GM18511 (cell line): Measurements from ENCODE around the gene LILRA6.
"Not testable (repeated sequence)": the region's sequence is repeated elsewhere in the genome, so short reads cannot be mapped to it uniquely, and the experiment has no call there.

Experiments
- ATAC-seq: cut with Tn5 transposase; IDR thresholded peaks from one replicate; pipeline ENCODE4 v1.9.1; 2021; ENCODE audit warnings: mild to moderate bottlenecking, moderate library complexity; ENCODE audit not compliant: unreplicated experiment

LILRA6 gene

DNA sequence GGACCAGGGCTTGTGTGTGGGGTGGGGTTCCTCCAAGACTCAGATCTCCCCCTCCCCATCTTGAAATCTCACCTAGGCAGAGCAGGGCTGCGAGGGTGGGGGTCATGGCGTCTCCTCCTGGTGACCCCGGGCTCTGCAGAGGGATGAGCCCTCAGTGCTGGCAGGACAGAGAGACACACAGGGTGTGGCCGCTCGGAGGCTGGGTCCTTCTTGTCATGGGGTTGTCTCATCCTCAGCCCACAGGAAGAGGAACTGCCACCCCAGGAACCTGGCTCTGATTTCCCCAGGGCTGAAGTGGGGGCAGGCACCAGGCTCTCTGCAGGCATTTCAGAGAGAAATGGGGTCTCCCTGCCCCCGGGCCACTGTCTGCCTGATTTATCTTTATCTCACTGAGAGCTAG lies at the start of gene LILRA6:
LILRA6 (minus strand) TSS at position 145 of the 400 bp plus-strand sequence.
- not testable (repeated sequence) for ATAC-seq

DNA sequence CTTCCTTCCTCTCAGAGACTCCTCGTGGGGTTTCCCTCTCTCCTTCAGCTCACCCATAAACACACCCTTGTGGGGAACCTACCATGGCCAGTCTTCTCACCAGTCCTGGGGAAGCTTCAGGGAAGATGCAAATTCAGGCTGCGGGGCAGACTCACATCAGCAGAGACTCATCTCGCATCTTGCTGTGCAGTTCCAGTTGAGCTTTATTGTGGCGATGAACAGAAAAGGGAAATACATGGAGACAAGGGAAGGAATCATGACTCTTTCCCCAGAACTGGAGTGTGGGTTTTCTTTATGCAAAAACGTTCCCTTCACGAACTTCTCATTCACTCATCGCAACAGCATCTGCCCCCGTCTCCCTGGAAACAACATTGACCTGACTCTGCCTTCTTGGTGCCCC lies 46.6 kb upstream of the LILRA6 start:
- not testable (repeated sequence) for ATAC-seq

DNA sequence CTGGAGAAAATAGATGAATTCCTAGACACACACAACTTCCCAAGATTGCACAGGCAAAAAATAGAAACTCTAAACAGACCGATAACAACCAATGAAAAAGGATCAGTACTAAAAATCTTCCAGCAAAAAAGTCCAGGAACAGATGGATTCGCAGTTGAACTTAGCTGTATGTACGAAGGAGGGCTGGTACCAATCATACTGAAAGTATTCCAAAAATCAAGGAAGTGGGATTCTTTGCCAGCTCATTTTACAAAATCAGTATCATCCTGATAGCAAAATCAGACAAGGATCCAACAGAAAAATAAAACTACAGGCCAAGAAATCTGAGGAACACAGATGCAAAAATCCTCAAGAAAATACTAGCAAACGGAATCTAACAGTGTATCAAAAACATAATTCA lies 44.9 kb upstream of the LILRA6 start:
- no peak for ATAC-seq

DNA sequence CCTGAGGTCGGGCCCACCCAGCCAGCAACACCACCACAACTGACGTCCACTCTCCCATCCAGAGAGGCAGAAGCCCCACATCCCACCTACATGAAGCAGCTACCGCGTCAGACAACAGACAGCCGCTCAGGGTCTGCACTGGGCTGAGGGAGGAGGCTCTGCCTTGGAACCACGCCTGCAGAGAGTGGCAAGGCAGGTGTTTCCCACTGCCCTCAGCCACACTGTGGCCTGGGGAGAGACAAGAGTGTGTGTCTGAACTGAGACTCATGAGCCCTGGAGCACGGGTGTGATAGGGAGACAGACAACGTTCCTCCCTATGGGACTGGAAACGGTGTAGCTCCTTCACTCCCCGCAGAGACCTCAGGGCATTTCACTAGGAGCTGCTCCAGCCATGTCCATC lies 43.7 kb upstream of the LILRA6 start:
- not testable (repeated sequence) for ATAC-seq

DNA sequence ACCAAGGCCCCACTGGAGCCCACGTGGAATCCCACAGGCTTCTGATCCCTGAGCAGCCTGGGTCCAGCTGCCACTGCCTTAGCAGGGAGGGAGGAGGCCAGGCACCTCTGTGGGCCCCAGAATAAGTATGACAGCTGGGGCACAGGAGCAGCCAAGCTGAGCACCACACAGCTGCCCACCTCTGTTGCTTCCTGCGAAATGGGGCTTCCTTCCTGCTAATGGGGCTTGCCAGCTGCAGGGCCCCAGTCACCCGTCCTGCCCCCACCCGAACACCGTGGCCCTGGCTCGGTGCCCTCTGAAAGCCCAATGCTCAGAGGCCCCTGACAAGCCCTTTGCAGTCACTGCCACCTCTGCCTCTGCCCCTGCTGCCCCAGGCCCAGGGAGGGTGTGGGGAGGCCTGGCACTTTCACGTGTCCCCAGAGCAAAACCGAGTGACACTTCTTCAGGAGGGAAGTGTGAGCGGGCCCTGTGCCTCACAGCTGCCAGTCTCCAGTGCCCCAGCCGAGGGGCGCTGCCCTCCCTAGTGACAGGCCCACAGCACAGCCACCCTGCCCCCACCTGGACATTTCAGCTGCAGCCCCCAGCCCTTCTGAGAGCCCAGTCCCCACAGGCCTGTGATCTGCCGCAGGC lies 43.0 kb upstream of the LILRA6 start:
- ATAC-seq: not testable (repeated sequence)

DNA sequence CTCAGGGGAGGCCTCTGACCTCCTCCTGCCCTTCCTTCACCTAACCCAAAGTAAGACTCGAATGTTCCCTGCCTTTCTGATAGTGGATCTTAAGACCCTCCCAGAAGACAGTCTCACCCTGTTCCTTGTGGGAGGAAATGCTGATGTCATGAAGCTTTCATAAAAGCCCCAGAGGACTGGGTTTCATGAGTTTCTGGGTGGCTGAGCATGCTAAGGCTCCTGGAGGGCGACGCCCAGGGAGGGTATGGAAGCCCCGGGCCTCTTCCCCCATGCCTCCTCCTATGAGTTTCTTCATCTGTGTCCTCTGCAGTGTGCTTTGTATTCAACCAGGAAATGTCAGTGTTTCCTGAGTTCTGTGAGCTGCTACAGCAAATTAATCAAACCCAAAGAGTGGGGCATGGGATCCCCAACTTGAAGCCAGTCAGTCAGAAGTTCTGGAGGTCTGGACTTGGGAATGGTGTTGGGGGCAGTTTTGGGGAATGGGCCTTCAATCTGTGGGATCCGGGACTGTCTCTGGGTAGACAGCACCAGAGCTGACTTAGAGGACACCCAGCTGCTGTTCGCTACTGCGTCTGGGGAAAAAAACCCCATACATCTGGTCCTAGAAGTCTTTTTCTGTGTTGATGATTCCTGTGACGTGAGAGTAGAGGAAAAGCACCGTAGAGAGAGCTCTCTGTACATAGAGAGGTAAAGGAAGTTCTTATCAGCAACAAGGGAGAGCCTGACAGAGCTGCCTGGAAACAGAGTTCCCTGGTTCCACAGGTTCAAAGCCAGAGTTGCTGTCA lies 40.3 kb upstream of the LILRA6 start:
- no peak for ATAC-seq

DNA sequence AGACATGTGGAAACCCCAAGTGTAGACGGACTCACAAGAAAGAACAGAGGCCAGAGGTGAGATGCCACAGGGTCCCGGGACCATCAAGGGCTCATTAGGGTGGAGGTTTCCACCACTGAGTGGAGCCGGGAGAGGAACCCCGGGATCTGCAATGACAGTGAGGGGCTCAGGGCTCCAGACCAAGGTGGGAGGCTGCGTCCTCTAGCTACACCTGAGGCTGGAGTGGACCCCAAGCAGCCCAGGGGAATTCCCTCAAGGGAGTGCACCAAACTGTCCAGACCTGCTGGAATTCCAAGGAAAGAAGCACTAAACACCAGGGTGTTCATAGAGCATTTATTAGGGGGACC lies 39.1 kb upstream of the LILRA6 start:
- ATAC-seq: not testable (repeated sequence)

DNA sequence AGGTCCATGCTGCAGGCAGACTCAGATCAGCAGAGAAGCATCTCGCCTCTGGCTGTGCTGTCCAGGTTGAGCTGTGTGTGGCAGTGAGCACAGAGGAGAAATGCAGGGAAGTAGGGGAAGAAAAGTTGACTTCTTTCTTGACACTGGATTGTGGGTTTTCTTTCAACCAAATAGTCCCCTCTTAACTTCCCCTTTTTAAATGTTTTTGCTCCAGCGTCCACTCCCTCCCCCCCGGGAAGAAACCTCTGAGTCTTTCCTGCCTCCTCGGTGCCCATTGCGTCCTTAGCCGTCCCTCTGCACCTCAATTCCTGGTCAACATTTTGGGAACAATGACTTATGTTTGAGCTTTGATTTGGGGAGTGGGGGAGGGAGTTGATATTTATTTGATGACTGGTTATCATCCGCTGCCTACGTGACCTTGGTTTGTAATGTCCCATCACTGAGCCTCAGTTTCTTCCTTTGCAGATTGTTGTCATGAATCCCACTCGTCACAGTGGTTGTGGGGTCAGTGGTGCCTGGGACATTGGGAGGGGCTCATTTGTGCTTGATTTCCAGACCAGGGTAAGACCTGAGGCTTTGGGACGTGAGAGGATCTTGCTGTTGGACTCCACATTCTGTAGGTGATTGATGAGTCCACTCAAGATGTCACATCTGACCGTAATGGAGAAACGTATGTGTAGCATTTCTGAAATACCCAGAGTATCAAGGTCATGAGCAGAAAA lies 38.6 kb upstream of the LILRA6 start, which contains the start of gene LILRB2:
LILRB2 (minus strand) TSS at position 104 of the 722 bp plus-strand sequence. CDS start 614 bp downstream, outside the sequence.
- no peak for ATAC-seq

DNA sequence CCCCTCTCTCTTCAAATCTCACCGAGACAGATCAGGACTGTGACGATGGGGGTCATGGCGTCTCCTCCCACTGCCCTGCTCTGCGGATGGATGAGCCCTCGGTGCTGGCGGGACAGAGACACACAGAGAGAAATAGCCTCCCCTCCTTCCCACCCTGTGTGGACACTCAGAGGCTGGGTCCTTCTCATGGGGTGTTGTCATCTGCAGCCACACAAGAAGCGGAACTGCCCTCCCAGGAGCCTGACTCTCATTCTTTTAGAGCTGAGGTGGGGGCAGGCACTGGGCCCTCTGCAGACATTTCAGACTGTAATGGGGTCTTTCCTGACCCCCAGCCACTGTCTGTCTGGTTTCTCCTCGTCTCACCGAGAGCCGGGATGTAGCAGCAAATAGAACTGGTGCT lies 37.9 kb upstream of the LILRA6 start:
- ATAC-seq: not testable (repeated sequence)

DNA sequence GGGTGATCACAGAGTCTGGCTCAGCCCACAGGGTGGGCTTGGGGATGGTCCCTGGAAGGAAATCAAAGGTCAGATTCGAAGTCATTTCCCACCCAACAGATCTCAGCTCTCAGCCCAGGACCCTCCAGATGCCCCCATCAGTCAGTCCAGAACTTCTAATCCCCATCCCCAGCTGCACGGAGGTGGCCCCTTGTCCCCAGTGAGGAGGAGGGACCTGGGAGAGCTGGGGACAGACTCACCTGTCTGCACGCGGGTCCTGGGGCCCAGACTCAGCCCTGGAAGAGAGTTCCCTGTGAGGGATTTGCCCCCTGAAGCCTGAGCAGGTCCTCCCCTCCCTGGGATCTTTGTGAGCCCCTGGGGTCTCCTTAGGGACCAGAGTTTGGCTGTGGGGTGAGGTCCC lies 37.4 kb upstream of the LILRA6 start:
- ATAC-seq: not testable (repeated sequence)

DNA sequence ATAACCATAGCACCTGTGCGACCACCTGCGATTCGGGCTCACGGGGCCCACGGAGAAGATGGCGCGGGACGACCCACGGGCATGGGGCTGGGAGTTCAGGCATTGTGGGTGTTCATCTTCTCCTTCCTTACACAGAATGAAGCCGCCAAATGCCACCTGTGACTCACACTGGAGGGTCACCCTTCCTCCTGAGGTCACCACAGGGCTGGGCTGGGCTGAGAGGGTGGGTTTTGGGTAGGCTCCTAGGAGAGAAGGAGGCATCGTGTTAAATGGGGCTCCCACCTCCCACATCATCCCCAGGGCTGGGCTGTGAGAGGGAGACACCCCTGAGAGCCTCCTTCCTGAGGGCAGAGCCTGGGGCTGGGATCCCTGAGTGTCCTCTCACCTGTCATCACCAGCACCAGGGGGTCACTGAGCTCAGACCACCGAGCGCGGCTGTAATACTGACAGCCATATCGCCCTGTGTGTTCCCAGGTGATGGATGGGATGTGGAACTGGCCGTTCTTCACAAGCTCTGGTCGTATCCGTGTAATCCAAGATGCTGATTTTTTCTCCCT lies 36.9 kb upstream of the LILRA6 start:
- ATAC-seq: no peak

DNA sequence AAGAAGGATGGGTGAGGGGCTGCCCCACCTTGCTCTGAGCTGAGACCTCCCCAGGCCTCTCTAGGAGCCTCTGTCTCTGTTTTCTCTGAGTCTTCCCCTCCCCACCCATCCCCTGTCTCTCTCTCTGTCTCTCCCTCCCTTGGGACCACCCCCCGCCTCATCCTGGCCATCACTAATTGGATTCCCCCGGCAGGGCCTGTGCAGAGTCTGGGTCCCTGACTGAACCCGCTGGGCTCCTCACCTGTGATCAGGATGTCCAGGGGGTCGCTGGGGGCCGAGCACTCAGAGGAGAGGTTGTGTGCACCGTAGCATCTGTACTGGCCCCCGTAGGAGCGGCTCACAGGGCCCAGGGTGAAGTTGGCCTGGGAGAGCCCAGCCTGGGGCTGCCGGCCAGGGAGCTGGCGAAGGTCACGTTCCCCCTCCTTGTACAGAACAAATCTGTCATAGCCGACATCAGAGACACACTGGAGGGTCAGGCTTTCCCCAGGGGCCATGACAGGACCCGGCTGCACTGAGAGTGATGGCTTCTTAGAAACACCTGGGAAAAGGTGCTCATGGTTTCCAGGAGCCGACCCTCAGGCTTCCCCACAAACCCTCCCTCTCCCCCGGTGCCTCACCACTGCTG lies 36.1 kb upstream of the LILRA6 start:
- ATAC-seq: not testable (repeated sequence)

DNA sequence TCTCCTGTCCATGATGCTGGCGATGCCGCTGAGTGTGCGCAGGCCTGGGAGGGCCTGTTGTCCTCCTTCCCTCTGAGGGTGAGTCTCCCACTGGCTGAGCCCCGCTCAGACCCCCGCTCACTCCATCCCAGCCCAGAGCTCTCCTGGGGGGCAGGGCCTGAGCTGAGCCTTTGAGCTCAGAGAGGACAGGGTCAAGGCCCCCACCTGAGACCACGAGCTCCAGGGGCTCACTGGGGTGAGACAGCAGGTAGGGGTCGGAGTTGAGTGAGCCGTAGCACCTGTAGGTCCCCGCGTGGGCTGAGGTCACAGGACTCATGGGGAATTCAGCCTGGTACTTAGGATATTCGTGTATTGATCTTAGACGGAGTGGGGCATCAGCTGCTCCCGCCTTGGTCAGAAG lies 35.5 kb upstream of the LILRA6 start:
- ATAC-seq: not testable (repeated sequence)

DNA sequence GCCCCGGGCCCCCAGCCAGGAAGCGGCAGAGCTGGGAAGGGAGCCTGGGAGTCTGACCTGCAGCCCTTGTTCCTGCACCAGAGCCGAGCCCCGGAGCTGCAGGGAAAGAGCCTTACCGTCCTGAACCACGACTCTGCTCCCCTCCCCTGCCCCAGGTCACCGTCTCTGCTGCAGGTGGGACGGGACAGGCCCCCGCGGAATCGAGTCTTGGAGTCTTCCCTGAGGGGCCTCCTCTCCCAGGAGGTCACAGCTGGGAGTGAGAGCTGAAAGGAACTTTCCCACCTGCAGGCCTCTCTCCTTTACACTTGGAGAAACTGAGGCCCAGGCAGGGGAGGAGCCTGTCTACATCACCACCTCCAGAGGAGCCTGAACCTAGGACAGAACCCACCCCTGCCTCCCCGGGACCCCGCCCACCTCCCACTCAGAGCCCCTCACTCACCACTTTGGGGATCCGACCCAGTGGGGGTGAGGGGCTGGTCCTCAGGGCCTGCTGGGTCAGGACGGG lies 34.6 kb upstream of the LILRA6 start:
- ATAC-seq: not testable (repeated sequence)

DNA sequence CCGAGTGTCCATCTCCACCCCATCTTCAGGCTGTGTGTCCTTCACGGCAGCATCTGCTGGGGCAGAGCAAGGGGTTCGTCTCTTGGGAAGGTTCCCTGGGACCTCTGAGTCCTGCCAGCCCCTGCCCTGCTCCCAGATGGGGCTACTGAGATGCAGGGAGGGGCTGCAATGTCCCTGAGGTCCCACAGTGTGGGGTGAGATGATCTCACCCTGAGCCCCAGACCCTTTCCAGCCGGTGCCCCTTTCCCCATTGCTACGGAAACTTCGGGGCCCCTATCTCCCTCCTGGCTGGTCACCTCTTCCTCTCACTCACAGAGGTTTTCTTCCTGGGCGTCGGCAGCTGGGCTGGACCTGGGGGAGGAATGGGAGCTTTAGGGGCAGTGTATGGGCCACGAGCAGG lies 33.4 kb upstream of the LILRA6 start:
- ATAC-seq: no peak

DNA sequence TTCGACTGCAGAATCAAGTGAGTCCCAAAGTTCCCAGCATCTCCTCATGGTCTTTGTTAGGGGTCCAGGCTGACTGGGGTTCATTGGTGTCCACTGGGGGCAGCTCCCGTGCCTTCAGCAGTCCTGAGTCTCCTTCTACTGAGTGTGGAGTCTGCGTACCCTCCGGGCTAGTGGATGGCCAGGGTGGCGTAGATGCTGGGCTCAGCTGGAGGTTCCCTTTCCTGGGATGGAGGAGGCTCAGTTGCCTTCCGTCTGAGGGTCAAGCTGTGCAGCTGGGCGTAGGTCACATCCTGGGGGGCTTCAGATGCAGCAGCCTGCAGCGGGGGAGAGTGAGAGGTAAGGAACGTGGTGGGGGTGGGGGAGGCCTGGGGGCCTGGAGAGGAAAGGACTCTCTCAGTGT lies 31.9 kb upstream of the LILRA6 start:
- ATAC-seq: not testable (repeated sequence)

DNA sequence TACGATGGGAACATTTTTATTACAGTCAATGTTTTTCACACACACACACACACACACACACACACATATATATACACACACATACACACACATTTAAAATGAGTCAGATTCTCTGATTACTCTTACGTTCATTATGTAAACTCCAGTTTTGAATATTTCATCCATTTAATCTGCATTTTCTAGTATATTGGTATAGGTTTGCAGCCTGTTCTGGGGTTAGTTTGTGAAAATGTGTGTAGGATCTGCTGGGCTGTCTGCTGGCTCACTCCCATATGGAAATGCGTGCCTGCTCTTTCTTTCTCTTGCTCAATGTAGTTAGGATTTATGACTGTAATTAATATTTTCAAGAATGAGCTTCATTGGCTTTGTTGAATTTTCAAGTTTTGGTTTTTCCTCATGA lies 31.2 kb upstream of the LILRA6 start:
- no peak for ATAC-seq

DNA sequence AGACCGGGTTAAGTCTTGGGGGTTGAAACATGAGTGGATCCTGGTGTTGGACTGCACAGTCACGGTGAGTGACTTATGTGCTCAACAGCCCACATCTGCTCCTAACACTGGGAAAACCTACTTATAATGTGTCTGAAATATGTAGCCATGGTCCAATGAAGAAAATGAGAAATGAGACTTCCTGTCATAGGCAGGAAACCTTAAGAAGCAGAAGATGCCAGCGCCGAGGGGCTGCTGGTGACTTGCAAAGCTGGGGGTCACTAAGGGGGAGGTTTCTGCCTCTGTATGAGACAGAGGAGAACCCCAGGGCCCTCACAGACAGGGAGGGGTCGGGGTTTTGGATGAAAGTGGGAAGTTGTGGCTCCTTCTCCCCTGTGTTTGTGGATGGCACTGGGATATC lies 29.6 kb upstream of the LILRA6 start:
- ATAC-seq: not testable (repeated sequence)

DNA sequence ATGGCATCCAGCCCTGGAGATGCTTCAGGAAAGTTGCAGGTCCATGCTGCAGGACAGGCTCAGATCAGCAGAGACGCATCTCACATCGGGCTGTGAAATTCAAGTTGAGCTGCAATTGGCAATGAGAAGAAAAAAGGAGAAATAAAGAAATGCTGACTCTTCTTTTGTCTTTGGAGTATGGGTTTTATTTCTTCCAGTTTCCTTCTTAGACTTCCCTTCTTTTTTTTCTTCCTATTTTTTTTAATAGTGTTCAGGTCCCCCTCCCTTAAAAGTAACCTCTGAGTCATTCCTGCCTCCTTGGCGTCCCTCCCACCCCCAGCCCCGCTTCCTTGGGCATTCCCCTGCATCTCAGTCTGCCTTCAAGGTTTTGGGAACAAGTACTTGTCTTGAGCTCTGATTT lies 29.0 kb upstream of the LILRA6 start:
- not testable (repeated sequence) for ATAC-seq

DNA sequence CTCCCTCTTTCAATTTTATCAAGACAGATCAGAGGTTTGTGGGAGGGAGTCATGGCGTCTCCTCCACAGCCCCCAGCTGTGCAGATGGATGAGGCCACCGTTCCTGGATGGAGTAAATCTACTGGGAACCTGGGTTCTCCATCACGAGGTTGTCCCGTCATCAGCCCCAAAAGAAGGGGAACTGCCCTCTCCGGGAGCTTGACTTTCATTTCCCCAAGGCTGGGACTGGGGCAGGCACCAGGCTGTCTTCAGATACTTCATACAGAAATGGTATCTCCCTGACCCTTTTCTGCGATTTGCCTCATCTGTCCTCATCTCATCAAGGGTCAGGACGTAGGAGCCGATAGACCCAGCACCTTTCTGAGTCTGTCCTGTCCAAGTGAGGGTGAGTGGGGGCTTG lies 28.5 kb upstream of the LILRA6 start:
- no peak for ATAC-seq

DNA sequence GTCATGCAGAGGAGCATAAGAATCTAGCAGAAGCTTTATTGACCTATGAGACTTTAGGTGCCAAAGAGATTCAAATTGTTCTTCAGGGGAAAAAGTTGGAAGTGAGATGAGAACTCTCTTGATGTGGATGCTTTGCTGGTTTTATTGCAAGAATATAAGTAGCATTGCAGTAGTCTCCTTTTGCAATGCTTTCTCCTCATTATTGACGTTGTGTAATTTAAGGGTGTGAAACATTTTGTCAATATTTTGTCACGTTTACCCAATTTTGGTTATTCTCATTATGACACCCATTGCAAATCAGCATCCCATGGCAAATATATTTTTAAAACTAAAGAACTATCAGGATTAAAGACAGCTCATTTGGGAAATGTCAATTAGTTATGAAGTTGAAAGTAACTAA lies 26.3 kb upstream of the LILRA6 start:
- ATAC-seq: no peak
